K562 (cell line): ENCODE measurements around the gene ITPR2. TPM values are rescaled to one million over a fixed set of nuclear protein-coding genes. Genes with fewer than 3 reads are reported as not detected.

Experiments used
- ATAC-seq: fragments of 200-7000 bp; cut with Tn5 transposase; 3 replicates; pipeline ENCODE4 v1.9.1; 2020; ENCODE audit warnings: moderate library complexity
- BruUV-seq: library from RNA; stranded (reverse); fragments of 400-500 nt; replicated peaks from 2 replicates; lab custom pipeline; 2021; lab: Mats Ljungman, UMichigan
- CTCF ChIA-PET: fragments of 300-600 bp; formaldehyde crosslinking; extraction: SDS; loops from one replicate; lab custom pipeline; 2021; ENCODE audit warnings: low intra/inter-chr PET ratio; lab: Yijun Ruan, JAX
- POLR2A ChIA-PET: fragments of 300-600, 350-650 bp; sonication (Branson Sonifier 250); formaldehyde crosslinking; extraction: SDS; loops from one replicate; lab custom pipeline; 2021; ENCODE audit warnings: antibody characterized with exemption, inconsistent platforms; lab: Yijun Ruan, JAX
- DNase-seq, 4 experiments: peaks; one replicate each; pipeline versions ENCODE4 v3.0.0 to v3.0.0-alpha.2; 2011 to 2018; ENCODE audit warnings: low spot score in 3 of 4, mixed read lengths in 3 of 4; ENCODE audit errors: extremely low read depth in 1 of 4
- FAIRE-seq: peaks from 2 replicates; lab custom pipeline; 2011; peaks lifted over from hg19 to GRCh38; lab: Jason Lieb, UNC
- H2AFZ ChIP-seq: 2 replicates; pipeline ENCODE4 v1.6.0; 2011; ENCODE audit warnings: low read depth, low read length, control low read depth, inconsistent platforms
- H3K27ac ChIP-seq: fragments of 200-600 bp; 3 replicates; pipeline ENCODE4 v1.8.0; 2011; ENCODE audit warnings: low read depth, mild to moderate bottlenecking, control low read depth, inconsistent platforms, low read length, moderate library complexity, mixed read lengths; ENCODE audit errors: extremely low read depth
- H3K27me3 ChIP-seq, 2 experiments: fragments of 300-600 bp in 1 of 2; 2 replicates in 1 of 2; 3 replicates in 1 of 2; pipeline versions ENCODE4 v1.6.0 to v1.8.0; 2011; ENCODE audit warnings: inconsistent platforms in 2 of 2, low read length in 2 of 2, mild to moderate bottlenecking in 1 of 2, mixed read lengths in 1 of 2, moderate library complexity in 1 of 2; ENCODE audit not compliant: control insufficient read depth in 2 of 2, insufficient read depth in 2 of 2
- H3K36me3 ChIP-seq: fragments of 300-600 bp; 3 replicates; pipeline ENCODE4 v1.8.0; 2011; ENCODE audit warnings: mild to moderate bottlenecking, low read length, inconsistent platforms; ENCODE audit not compliant: control insufficient read depth, insufficient read depth
- H3K4me1 ChIP-seq, 2 experiments: fragments of 200-600 bp in 1 of 2; replicated peaks in 1 of 2; 2 replicates in 1 of 2; 3 replicates in 1 of 2; pipeline versions ENCODE4 v1.5.1 to v1.8.0; 2011; ENCODE audit warnings: inconsistent platforms in 2 of 2, low read length in 2 of 2, mild to moderate bottlenecking in 1 of 2, mixed read lengths in 1 of 2, moderate library complexity in 1 of 2; ENCODE audit not compliant: control insufficient read depth in 2 of 2, insufficient read depth in 2 of 2
- H3K4me2 ChIP-seq: 2 replicates; pipeline ENCODE4 v1.6.1; 2011; ENCODE audit warnings: low read length, control low read depth, inconsistent platforms, mixed read lengths; ENCODE audit not compliant: insufficient read depth
- H3K4me3 ChIP-seq: fragments of 200-600 bp; sonication (generic), shearing (Covaris generic); 2 replicates; pipeline ENCODE4 v1.5.1; 2016; ENCODE audit warnings: control low read depth, inconsistent platforms
- H3K79me2 ChIP-seq: fragments of 200-600 bp; 3 replicates; pipeline ENCODE4 v1.8.0; 2011; ENCODE audit warnings: low read length, inconsistent platforms; ENCODE audit not compliant: control insufficient read depth, insufficient read depth
- H3K9ac ChIP-seq, 2 experiments: 2 replicates each; pipeline versions ENCODE4 v1.6.0 to v1.6.1; 2011; ENCODE audit warnings: low read depth in 2 of 2, low read length in 2 of 2, control low read depth in 1 of 2, inconsistent platforms in 1 of 2, mild to moderate bottlenecking in 1 of 2, mixed read lengths in 1 of 2; ENCODE audit not compliant: insufficient read depth in 1 of 2
- H3K9me1 ChIP-seq: one replicate; pipeline ENCODE4 v1.6.0; 2011; ENCODE audit warnings: inconsistent platforms, mild to moderate bottlenecking, low read length, moderate library complexity; ENCODE audit not compliant: control insufficient read depth, insufficient read depth
- H3K9me3 ChIP-seq: replicated peaks from 2 replicates; pipeline ENCODE4 v1.5.1; 2011; ENCODE audit warnings: low read depth, low read length, inconsistent platforms; ENCODE audit not compliant: control insufficient read depth, insufficient read depth
- H4K20me1 ChIP-seq: replicated peaks from 2 replicates; pipeline ENCODE4 v1.6.1; 2011; ENCODE audit warnings: low read length, inconsistent platforms, mixed read lengths; ENCODE audit not compliant: control insufficient read depth, insufficient read depth
- CBX8 ChIP-seq: fragments of 200-600 bp; sonication (generic); IDR thresholded peaks from 2 replicates; pipeline ENCODE4 v1.6.1; 2012; ENCODE audit warnings: borderline replicate concordance, mixed run types, low read depth, mild to moderate bottlenecking, moderate library complexity, mixed read lengths, low read length, control low read depth, inconsistent platforms; ENCODE audit not compliant: poor library complexity, severe bottlenecking; ENCODE audit errors: extremely low read depth
- GATA2 ChIP-seq: sonication (generic); formaldehyde crosslinking; IDR thresholded peaks from 2 replicates; pipeline ENCODE4 v1.4.0; 2020; ENCODE audit warnings: mild to moderate bottlenecking, missing genetic modification reagents
- NCOA2 ChIP-seq, 2 experiments: fragments of 450-650 bp; IDR thresholded peaks; 2 replicates each; pipeline ENCODE4 v1.6.1; 2018; ENCODE audit warnings: mild to moderate bottlenecking in 2 of 2, moderate library complexity in 1 of 2; ENCODE audit not compliant: partially characterized antibody in 2 of 2
- SPI1 ChIP-seq: IDR thresholded peaks from 2 replicates; pipeline ENCODE4 v1.6.1; 2011; ENCODE audit warnings: low read depth, low read length, control low read depth, borderline replicate concordance
- TCF3 ChIP-seq: sonication (generic); formaldehyde crosslinking; IDR thresholded peaks from 2 replicates; pipeline ENCODE4 v1.4.0; 2020; ENCODE audit warnings: mild to moderate bottlenecking, missing genetic modification reagents
- XRCC5 ChIP-seq: fragments of 200-400 bp; formaldehyde crosslinking; IDR thresholded peaks from 2 replicates; pipeline ENCODE4 v1.6.1; 2017; ENCODE audit warnings: low read depth, mild to moderate bottlenecking, low read length
- ZNF785 ChIP-seq: fragments of 250-450 bp; sonication (Bioruptor Pico); IDR thresholded peaks from 2 replicates; pipeline ENCODE4 v1.4.0; 2020; ENCODE audit warnings: mild to moderate bottlenecking
- WGBS: fragments of 100-300 bp; shearing (Covaris generic); methylation state at CpG from one replicate; pipeline ENCODE4 v1.1.6; 2016; ENCODE audit warnings: low coverage, mixed read lengths; ENCODE audit not compliant: insufficient coverage; ENCODE audit errors: missing lambda C conversion rate; 5-methylcytosine and 5-hydroxymethylcytosine counted together
- in situ Hi-C: fragments of 300-500 bp; cut with MboI; formaldehyde crosslinking; loops from 4 replicates; pipeline ENCODE4 v1.15.0; 2018; ENCODE audit warnings: inconsistent platforms, mixed read lengths
- intact Hi-C: fragments of 100-400 bp; cut with micrococcal nuclease; formaldehyde crosslinking; loops from 2 replicates; pipeline ENCODE4 v1.14.2; 2022
- polyA plus RNA-seq, 8 experiments: library from polyadenylated mRNA; depleted of rRNA in 4 of 8; stranded (reverse) in 5 of 8; unstranded in 3 of 8; fragments of >200 nt; fragmentation: Nextera tagmentation in 2 of 8; fragmentation: Illumina TruSeq in 1 of 8; extraction: Ambion mirVana in 2 of 8; extraction: Trizol in 1 of 8; gene quantifications; 2 replicates each; pipeline versions ENCODE4 v1.2.1 to v1.2.3, GENCODE V29; 2011 to 2014; ENCODE audit warnings: inconsistent platforms in 1 of 8, missing spikeins in 1 of 8
- total RNA-seq, 7 experiments: library from RNA; depleted of rRNA in 6 of 7; stranded (reverse); fragments of >200 nt in 6 of 7; fragmentation: Illumina TruSeq in 2 of 7; extraction: Trizol in 2 of 7; gene quantifications; 2 replicates each; pipeline versions ENCODE4 v1.2.1 to v1.2.3, GENCODE V29; 2011 to 2021; ENCODE audit warnings: low replicate concordance in 1 of 7
- TF ChIP-seq, protein P1 (sequence below): fragments of 450-650 bp; IDR thresholded peaks from 2 replicates; pipeline ENCODE4 v1.6.1; 2018; ENCODE audit warnings: mild to moderate bottlenecking, low read depth; ENCODE audit not compliant: partially characterized antibody
- TF ChIP-seq, protein P2 (sequence below), 2 experiments: fragments of 150-350 bp in 1 of 2; IDR thresholded peaks; 2 replicates each; pipeline ENCODE4 v1.6.1; 2012 to 2016; ENCODE audit warnings: low read depth in 2 of 2, low read length in 2 of 2, mild to moderate bottlenecking in 1 of 2, moderate library complexity in 1 of 2

Gene ITPR2
- total and polyA plus RNA-seq, 9 of the 15 experiments (the other 6 are each of a cell fraction or from before 2014, with no cell fraction given), result 0.21 to 3.3 (median 0.95) TPM

DNA sequence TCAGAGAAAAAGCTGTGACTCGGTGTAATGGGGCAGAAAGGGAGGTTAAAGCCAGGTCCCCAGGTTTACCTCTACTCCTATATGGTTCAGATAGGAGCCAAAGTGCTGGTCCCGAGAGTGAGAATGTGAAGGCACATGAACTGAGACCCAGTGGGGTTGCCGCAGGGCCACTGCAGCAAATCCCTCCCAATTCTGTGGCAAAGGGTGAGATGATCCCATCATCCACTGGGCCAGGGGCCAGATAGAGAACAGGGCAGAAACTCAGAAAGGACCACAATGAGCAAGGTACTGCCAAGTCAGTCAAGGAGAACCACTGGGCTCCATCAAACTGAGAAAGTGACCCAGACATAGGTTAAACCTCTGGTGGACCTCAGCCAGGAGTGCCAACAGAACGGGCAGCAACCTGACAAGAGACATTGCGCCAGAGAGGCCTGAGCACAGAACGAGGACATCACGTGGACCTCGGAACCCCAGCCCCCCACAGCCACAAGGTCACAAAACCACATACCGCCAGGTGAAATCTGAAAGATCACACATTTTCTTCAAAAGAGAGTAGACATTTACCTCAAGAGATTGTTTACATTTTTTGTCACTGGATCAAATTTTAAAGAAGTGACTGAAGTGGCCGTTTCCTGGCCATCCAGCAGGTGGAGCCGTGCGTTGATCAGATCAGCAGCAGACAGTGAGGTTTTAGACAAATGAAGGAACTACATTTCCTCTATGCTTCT is 20.5 kb upstream of the ITPR2 start:
- in situ Hi-C loops, result loop anchor here (10.0 kb wide), 1 partner anchor 161 kb away; the partner anchor contains the start of gene TM7SF3
- Histone ChIP-seq H3K27me3 (no peaks in the 10 kb centered on the region; a peak in 2 of 5 replicates), H3K9me1 (no peaks in the 10 kb centered on the region), H3K36me3 (no peaks in the 10 kb centered on the region), H2AFZ (peak overlapping the region; percentile 77), H4K20me1 (no peaks in the 10 kb centered on the region), H3K4me3 (no peak overlapping the region), H3K4me2 (peak overlapping the region; percentile 12; the same call in 1 of the 2 replicates), H3K9ac (no peak overlapping the region), H3K79me2 (no peaks in the 10 kb centered on the region), H3K27ac (no peak overlapping the region), H3K9me3 (no peaks in the 10 kb centered on the region), H3K4me1 (peaks cover 0 to 6% of the 10 kb centered on the region in 2 experiments; a peak in 2 of 5 replicates)
- ChIA-PET CTCF (interaction anchor here (0.6 to 2.1 kb wide), 5 partner anchors 10 to 452 kb away, joined by 3 to 10 read pairs (median 3); partner anchors contain the start of gene TM7SF3), POLR2A (interaction anchor here (0.6 kb wide), 1 partner anchor 84 kb away, joined by 3 read pairs; no protein-coding TSS in a partner anchor)
- intact Hi-C loops, result loop anchor here (2.0 to 10.0 kb wide), 4 partner anchors 31 to 451 kb away; partner anchors contain the start of gene TM7SF3
- 18% methylated on average over 12 of the region's 12 CpGs for WGBS
- FAIRE-seq (peak; percentile 91), ATAC-seq (peak; percentile 95), DNase-seq (peak; percentile 53 to 70 (median 58))
- BruUV-seq, result no TSS peak
- TF ChIP-seq XRCC5 (peak; percentile 68; the same call in 1 of the 2 replicates), NCOA2 (IDR thresholded peaks at IDR 0.05; ENCODE audit: partially characterized antibody in 2 of 2) (no peak), ZNF785 (CRISPR knock-in tag) (no peak), CBX8 (no peak), GATA2 (CRISPR knock-in tag) (peak; percentile 61), SPI1 (0 out of 2 replicates have a peak, but pooled peaks have one; percentile 21), TCF3 (CRISPR knock-in tag) (0 out of 2 replicates have a peak, but pooled peaks have one; percentile 16)
- TF ChIP-seq, protein P1, sequence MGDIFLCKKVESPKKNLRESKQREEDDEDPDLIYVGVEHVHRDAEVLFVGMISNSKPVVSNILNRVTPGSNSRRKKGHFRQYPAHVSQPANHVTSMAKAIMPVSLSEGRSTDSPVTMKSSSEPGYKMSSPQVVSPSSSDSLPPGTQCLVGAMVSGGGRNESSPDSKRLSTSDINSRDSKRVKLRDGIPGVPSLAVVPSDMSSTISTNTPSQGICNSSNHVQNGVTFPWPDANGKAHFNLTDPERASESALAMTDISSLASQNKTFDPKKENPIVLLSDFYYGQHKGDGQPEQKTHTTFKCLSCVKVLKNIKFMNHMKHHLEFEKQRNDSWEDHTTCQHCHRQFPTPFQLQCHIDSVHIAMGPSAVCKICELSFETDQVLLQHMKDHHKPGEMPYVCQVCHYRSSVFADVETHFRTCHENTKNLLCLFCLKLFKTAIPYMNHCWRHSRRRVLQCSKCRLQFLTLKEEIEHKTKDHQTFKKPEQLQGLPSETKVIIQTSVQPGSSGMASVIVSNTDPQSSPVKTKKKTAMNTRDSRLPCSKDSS, result no peak
- TF ChIP-seq, protein P2, sequence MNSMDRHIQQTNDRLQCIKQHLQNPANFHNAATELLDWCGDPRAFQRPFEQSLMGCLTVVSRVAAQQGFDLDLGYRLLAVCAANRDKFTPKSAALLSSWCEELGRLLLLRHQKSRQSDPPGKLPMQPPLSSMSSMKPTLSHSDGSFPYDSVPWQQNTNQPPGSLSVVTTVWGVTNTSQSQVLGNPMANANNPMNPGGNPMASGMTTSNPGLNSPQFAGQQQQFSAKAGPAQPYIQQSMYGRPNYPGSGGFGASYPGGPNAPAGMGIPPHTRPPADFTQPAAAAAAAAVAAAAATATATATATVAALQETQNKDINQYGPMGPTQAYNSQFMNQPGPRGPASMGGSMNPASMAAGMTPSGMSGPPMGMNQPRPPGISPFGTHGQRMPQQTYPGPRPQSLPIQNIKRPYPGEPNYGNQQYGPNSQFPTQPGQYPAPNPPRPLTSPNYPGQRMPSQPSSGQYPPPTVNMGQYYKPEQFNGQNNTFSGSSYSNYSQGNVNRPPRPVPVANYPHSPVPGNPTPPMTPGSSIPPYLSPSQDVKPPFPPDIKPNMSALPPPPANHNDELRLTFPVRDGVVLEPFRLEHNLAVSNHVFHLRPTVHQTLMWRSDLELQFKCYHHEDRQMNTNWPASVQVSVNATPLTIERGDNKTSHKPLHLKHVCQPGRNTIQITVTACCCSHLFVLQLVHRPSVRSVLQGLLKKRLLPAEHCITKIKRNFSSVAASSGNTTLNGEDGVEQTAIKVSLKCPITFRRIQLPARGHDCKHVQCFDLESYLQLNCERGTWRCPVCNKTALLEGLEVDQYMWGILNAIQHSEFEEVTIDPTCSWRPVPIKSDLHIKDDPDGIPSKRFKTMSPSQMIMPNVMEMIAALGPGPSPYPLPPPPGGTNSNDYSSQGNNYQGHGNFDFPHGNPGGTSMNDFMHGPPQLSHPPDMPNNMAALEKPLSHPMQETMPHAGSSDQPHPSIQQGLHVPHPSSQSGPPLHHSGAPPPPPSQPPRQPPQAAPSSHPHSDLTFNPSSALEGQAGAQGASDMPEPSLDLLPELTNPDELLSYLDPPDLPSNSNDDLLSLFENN (IDR thresholded peaks at IDR 0.05; ENCODE audit: low read depth in 2 of 2, low read length in 2 of 2), result no peak
